GM19240 (cell line): ENCODE results near the gene INF2.
"Not testable (repeated sequence)": the region's sequence is repeated elsewhere in the genome, so short reads cannot be mapped to it uniquely, and the experiment has no call there.

ENCODE experiments used
- DNase-seq: peaks from one replicate; pipeline ENCODE4 v3.0.0; 2011; ENCODE audit warnings: low spot score; ENCODE audit not compliant: insufficient read length

The INF2 gene

DNA sequence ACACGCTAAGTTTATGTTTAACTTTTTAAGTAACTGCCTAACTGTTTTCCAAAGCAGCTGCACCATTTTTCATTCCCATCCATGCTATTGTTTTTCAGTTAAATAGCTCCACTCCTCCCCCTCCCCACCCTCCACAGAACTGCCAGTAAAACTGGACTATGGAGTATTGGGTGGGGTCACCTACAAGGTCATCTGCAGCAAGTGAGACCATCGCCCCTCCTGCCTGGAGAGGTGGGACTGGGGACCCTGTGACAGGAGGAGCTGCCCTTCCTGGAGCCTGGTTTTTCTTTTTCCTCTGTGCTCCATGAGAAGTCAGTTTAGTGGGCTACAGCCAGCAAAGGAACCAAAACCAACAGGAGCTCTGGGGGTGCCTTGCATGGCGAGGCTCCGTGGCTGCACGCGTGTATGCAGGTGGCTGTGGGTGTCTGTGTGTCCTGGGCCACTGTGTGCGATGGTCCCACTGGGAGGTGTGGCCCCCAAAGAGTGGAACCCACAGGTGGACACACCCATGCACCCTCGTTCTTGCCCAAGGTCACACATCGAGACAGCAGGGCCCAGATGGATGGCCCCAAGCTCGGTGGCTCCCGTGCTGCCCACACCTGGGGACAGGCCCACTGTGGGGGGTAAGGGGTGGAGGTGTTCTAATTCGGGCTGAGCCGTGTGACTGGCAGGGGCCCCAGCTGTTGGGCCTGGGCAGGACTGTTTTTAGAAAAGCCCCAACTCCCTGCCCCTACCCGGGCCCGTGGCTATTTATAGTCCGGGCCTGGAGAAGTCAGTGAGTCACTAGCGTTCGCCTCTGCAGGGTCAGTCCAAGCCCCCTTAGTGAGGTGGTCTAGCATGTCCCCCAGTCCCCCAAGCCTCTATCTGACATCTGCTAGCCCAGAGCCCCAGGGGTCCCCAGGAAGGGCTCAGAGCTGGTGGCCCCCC is 32.4 kb downstream of the INF2 start:
- no peak for DNase-seq

- no peak for DNase-seq
These were observed 33.7 kb downstream of the INF2 start for GRCh38 chr14:104722938-104723650.

DNA sequence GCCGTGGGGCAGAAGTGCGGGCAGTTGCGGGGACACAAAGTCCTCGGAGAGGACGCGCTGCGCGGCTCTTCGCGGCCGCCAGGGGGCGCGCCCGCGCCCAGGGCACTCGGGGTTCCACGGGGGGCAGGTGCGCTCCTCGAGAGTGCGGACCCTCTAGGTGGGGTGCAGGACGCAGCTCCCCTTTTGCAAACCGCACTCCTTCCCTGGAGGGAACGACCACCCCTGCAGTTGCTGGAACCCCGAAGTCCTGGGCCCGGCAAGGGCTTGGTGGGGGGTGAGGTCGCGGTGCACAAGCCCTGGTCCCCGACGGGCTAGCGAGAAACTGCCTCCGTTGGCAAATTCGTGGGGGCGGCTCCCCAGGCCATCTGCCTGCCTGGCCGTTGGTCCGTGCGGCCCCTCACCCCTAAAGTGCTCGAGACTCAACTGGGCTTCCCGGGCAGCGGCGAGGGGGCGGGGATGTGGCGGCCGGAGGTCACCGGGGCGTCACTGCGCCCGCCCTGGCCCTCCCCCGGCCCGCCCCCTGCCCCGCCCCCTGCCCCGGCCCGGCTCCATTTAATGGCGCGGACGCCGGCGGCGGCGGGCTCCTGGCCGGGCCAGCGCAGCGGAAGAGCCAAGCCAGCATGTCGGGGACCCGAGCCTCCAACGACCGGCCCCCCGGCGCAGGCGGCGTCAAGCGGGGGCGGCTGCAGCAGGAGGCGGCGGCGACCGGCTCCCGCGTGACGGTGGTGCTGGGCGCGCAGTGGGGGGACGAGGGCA is 34.4 kb downstream of the INF2 start, which contains the start of gene ADSS1:
ADSS1 (plus strand) TSS at position 579 of the 756 bp plus-strand sequence; CDS start at position 621, 42 bp downstream.
- peak; percentile 91 for DNase-seq

DNA sequence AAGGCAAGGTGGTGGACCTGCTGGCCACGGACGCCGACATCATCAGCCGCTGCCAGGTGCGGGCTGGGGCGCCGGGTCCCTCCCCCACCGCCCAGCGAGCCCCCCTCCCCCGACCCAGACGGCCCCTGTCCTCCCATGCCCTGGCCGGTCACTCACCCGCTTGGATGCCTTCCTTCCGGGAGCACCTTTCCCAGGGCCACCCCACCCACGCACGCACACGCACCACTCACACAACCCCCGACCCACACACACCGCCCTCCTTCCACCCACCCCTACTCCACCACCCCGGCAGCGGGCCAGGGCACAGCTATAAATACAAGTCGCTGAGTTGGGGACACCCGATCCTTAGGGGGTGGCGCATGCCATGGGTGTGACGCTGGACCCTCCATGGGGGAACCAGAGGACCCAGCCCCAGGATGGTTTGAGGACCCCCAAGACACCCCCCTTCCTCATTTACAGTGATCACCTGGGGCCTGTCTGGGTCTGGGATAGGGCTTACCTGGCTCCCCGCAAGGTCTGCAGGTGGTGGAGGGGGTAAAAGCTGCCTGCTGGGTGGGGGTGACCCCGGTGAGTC is 35.1 kb downstream of the INF2 start:
- DNase-seq: no peak

- DNase-seq: no peak
These were observed 35.8 kb downstream of the INF2 start for GRCh38 chr14:104724981-104725771.

GRCh38 chr14:104725772-104726548 is 36.5 kb downstream of the INF2 start:
- no peak for DNase-seq

DNA sequence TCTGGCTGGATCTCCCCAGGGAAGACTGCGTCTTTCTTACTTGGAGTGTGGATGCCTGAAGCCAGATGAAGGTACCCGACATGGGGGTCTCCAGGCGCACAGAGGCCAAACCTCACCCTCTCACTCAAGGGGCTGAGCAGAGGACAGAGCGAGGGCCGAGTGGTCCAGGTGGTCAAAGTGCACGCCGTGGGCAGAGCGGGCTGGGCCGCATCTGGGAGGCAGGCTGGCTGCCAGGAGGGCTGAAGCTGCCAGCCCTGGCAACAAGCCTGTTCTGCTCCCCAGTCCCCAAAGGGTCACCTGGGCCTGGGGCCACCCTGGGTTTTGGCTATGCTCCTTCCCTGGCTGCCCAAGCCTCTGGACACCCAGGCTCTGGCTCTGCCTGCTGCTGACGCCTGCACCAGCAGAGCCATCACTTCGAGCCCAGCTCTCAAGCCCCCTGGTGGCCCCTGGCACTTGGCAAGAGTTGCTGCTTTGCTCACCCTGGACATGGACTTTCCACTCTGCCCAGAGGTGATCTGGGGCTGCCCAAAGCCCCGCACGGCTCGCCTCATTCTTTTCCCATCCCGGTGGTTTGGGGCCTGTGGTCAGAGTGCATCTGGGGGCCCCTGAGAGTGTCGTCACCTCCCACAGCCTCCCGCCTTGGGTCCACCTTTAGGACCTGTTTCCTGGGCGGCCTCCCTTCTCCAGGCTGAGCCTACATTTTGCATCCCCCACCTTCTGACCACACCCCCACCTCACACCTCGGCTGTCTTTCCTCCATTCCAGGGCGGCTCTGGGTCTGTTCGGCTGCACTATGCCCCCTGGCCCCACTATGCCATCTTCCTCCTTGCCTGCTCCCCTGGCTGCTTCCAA is 37.4 kb downstream of the INF2 start:
- DNase-seq: no peak

DNA sequence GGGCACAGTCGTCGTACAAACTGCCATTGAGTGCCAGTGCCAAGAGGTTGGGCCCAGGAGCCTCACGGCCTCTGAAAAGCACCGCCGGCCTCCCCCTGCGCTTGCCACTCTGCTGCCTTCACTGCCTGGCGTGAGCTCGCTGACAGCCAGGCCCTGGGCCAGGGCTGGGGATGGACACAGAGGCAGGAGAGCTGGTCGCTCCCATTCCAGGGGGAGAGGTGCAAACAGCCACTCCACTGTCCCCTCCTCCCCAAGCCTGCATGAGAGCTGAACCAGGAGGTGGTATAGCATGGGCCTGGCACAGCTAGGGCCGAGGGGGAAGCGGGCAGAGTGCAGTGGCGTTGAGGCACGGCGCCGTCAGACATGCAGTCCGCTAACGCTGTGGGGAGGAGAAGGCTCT is 39.2 kb downstream of the INF2 start:
- DNase-seq: no peak

DNA sequence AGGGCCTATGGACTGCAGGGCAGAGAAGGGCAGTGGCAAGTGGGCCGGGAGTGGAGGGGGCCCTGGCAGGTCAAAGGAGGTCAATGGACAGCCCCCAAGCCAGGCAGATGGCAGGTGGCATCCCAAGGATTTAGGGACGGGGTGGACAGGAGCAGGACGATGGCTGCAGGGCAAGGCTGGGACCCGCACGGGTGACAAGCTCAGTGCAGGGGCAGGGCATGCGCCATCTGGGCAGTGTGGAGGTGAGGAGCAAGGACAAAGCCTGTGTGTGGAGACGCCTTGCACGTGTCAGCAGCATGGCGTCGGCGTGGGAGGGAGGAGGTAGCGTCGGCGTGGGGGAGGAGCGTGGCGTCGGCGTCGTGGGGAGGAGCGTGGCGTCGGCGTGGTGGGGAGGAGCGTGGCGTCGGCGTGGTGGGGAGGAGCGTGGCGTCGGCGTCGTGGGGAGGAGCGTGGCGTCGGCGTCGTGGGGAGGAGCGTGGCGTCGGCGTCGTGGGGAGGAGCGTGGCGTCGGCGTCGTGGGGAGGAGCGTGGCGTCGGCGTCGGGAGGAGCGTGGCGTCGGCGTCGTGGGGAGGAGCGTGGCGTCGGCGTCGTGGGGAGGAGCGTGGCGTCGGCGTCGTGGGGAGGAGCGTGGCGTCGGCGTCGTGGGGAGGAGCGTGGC is 39.9 kb downstream of the INF2 start:
- not testable (repeated sequence) for DNase-seq

GRCh38 chr14:104729835-104730181 is 40.4 kb downstream of the INF2 start:
- no peak for DNase-seq

DNA sequence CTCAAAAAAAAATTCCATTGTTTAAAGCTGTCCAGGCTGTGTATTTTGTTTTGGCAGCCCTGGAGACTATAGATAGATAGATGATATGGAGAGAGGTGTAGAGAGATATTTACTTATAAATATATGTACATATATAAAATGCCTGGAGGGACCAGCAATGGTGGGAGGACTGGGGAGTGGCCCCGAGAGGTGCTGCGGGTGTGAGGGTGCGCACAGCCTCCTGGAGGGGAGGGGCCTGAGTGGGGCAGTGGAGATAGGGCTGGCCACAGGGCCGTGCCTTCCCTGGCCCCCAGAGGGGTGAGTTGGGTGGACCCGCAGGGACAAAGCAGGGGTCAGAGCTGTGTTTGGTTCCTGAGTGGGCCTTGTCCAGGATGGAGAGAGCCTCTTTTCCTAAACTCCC is 41.1 kb downstream of the INF2 start:
- DNase-seq: no peak

- DNase-seq: no peak
These were observed 42.2 kb downstream of the INF2 start for GRCh38 chr14:104731320-104732294.

- DNase-seq: no peak
These were observed 43.0 kb downstream of the INF2 start for GRCh38 chr14:104732355-104732804.

DNA sequence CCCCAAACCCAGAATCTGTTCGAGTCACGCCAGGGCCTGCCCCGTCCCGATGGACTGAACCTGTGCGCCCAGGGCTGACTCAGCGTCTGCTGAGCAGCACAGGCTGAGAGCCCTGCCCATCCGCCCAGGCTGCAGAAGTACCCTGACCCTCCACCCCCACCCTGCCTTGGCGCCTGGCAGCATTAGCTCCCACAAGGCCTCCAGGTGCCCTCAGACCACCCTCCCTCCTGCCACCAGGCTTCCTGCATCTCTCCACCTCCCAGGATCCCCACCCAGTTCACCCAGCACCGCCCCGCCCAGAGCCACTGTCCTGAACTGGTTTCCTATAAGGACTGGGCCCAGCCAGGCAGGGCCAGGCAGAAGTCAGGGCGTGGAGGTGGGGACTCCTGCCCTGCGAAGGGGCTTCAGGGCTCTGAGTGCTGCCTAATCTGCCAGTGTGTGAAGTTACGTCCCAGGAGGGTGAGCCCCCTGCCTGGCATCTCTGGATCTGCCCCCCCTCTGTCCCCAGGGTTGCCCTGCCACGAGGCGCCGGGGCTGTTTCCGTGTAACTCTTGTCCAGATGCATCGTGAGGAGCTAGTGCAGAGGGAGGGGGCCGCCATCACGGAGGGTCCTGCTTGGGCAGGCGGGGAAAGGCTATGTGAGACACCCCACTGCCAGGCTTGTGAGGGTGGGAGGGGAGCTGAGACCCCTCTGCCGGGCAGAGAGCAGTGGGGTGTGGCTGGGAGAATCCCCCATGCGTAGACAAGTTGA is 43.7 kb downstream of the INF2 start:
- DNase-seq: no peak

GRCh38 chr14:104734051-104734587 is 44.7 kb downstream of the INF2 start:
- no peak for DNase-seq

DNA sequence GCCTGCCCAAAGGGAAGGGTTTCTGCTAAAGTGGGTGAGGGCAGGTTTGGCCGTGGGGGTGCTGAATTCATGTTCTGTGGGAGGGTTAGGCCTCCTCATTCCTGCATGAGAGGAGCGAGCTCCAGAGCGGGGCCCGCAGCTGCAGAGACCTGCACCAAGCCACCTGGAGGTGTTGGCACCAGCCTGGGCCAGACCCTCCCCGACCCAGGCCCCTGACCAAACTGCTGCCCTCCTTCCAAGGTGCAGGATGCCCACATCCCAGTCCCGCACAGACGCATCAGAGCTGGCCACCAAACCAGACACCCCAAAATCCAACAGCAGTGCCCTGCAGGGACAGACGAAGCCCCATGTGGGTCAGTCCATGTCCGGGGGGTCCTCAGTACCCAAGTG is 45.2 kb downstream of the INF2 start:
- no peak for DNase-seq
